ENCODE data around the gene CCDC78. TPM values are rescaled to one million over a fixed set of nuclear protein-coding genes. Genes with fewer than 3 reads are reported as not detected.
"Not testable (repeated sequence)": the region's sequence is repeated elsewhere in the genome, so short reads cannot be mapped to it uniquely, and the experiment has no call there.

The CCDC78 gene
- total RNA-seq, 1 donor from 2014 or later = 0.16 TPM

DNA sequence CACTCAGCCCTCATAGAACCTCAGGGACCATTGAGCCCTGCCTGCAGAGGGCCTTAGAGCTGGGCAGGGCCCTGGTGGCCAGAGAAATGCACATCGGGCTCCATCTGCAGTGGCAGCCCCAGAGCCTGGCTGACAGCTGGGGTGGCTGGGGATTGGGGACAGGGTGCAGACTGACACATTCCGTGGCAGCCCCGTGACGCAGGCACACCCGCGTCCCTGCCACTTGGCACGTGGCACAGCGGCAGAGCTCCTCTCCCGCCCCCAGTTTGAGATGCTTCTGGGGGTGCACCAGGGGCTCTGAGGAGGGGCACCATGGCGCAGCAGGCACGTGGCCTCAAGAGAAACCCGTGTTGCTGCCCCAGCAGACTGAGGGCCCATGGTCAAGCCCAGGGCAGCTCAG, 22.8 kb downstream of the CCDC78 start:
- DNase-seq (ENCODE audit: low spot score) = no peak
- intact Hi-C loops (cut with DNase I) = no loop called here

DNA sequence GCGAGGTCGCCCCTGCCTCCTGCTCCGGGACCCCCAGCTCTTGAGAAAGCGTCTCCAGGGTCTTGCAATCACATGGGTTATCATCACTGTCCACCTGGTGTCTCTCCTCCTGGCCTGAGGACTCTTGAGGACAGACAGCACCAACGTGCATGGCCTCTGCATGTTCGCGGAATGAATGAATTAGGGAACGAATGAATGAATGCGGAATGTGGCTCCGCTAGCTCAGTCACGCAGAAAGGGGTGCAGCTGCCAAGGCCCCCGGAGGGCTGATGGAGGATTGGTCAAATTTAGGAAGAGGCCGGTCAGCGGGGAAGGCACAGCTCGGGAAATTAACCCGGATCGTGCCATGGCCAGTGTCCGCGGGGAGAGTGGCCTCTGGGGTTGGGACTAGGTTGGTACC, 23.9 kb downstream of the CCDC78 start:
- intact Hi-C loops (cut with DNase I) = no loop called here
- DNase-seq (ENCODE audit: low spot score) = no peak

DNA sequence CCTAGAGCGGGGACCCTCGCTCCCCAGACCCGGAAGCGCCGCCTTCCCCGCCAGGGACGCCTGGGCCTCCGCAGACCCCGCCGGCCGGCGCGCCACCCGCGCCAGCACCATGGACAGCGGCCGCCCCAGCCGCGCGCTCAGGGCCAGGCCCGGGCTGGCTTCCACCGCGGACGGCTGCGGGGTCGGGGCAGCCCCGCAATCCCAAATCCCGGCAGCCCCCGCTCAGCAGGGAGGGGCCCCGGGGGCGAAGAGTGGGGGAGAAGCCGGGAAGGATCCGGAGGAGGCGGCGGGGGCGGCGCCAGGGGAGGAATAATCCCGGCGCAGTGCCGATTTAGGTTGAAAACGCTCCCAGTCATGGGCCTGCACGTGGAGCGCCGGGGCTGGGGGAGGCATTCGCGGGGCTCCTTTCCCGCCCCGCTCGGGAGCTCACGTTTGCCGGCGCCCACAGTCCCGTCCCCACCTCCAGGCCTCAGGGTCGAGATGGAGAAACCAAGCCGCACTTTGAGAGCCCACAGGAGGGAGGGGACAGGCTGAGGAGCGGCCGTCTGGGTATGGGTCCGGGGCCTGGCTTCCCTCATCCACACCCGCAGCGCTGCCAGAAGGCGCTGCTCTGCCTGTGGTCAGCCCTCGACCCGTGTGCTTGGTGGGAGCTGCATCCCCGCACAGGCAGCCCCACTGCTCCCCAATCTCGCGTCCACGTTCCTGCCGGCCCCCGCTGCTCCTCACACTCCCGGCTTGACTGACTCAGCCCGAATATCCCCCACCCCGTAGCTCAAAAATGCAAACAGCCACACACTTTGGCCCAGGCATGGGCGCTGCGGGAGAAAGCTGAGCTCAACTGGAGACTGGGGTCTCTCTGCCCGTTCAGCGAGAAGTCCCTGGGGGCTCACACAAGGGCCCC, 25.3 kb downstream of the CCDC78 start:
- no peak for DNase-seq (ENCODE audit: low spot score)
- intact Hi-C loops (cut with DNase I) = no loop called here

DNA sequence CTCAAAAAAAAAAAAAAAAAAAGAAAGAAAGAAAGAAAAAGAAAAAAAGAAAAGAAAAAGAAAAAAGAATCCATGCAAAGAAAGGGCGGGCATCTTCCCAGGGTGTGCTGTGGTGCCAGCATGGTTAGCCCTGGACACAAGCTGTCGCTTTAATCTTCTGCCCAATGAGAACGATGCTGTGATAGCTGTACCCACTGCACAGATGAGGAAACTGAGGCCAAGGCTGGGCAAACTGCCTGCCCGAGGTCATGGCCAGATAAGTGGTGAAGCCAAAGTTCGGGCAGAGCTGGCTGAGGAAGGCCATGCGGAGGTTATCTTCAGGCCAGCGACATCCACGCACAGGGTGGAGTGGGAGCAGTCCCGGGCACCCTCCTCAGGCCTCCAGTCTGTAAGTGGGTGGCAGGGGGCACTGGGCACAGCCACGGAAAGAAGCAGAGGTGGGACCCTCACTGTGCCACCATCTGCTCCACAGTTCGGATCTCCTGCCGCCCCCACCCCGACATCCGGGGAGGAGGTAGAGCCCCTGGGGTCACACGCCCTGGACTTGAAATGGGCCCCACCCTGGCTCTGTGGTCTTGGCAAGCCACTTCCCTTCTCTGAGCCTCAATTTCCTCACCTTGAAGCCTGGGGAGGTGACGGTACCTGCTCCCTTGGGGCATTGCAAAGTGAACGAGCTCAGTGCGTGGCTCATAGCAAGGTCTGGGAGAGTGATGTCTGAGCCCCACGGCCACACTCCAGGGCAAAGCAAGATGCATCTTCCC, 27.2 kb downstream of the CCDC78 start:
- intact Hi-C loops (cut with DNase I) = no loop called here
- no peak for DNase-seq (ENCODE audit: low spot score)

GRCh38 chr16:695355-696089, 30.7 kb downstream of the CCDC78 start:
- DNase-seq (ENCODE audit: low spot score) = no peak
- intact Hi-C loops (cut with DNase I) = no loop called here

DNA sequence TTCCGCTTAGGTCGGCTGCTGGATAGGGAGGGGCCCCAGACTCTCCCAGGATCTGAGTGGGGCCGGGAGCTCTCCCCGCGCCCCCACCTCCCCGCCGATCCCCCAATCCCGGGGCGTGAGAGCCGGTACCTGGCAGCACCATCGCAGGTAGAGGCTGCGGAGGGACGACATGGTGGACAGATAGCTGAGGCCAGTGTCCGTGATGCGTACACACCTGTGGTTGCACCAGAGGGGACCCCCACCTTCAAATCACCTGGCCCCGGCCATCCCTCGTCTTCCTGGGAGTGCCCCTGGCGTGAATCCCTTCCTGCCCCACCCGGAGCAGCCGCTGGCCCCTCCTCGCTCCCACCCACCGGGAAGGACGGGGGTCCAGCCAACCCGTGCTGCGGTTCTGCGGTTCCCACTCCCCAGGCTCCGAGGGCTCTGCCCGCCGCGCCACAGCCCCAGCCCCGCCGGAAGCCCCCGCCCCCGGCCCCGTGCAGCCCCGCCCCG, 31.3 kb downstream of the CCDC78 start:
- no peak for DNase-seq (ENCODE audit: low spot score)
- intact Hi-C loops (cut with DNase I) = no loop called here

GRCh38 chr16:694187-694862, 31.9 kb downstream of the CCDC78 start:
- DNase-seq (ENCODE audit: low spot score) = no peak
- intact Hi-C loops (cut with DNase I) = no loop called here

DNA sequence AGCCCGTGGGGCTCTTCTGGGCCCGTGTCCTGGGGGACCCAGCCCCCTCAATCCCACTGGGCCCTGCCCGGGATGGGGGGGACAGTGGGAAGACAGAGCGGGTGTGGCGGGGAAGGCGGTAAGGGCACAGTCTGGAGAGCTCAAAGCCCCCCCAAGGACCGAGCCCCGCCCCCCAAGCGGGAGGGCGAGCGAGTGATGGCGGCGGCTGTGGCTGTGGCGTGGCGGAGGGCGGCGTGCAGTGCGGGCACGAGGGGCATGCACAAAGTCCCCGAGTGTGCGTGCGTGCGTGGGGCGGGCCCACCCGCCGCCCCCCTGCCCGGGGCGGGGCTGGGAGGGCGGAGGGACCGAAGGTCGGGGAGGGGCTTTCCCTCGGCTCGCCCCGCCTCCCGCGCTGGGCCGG, 32.5 kb downstream of the CCDC78 start:
- DNase-seq (ENCODE audit: low spot score) = no peak
- intact Hi-C loops (cut with DNase I) = no loop called here

DNA sequence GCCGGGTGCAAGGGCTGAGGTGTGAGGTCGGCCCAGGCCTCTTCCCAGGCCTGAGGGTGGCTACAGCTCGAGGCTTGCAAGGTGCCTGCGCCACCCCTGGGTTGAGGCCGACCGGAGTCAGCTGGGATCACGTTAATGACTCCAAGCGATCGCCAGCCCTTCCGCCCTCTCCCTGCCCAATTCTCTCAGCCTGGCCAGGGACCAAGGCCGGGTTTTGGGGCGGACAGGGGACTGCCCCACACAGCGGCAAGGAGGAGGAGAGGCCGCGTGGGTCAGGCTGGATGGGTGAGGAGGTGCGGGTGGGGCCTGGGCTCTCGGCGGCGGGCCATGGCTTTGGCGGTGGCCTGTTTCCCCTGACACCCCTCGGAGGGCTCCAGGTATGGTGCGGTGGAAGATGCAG, 32.9 kb downstream of the CCDC78 start:
- DNase-seq (ENCODE audit: low spot score) = no peak
- intact Hi-C loops (cut with DNase I) = no loop called here

DNA sequence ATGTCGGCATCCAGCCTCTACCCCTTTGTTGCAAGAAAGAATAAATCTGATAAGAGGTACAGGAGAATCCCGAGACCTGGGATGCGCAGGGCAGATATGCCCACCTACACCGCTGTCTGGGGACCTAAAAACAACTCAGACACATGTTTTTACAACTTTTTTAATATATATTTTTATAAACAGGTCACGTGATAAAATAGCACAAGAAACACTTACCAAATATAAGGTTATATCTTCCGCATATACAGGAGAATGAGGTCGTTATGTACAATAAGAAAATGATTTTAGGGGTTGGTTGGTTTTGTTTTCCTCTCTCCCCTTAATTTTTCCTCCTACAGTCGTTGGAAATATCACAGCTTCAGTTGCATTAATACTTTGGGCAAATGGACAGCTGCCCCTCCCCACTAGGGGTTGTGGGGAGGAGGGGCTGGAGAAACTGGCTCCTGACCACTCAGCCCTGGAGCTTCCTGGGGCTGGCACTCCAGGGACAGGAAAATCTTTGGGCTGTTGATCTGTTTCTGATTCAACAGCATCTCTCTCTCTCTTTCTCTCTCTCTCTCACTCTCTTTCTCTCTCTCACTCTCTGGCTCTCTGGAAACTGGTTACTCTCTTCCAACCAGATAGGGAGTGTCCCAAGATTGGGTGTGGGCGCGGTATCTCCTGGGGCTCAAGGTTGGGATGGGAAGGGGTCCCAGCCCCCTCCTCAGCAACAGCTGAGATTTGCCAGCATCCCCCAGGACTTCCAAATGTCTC, 33.7 kb downstream of the CCDC78 start:
- no peak for DNase-seq (ENCODE audit: low spot score)
- intact Hi-C loops (cut with DNase I) = no loop called here

DNA sequence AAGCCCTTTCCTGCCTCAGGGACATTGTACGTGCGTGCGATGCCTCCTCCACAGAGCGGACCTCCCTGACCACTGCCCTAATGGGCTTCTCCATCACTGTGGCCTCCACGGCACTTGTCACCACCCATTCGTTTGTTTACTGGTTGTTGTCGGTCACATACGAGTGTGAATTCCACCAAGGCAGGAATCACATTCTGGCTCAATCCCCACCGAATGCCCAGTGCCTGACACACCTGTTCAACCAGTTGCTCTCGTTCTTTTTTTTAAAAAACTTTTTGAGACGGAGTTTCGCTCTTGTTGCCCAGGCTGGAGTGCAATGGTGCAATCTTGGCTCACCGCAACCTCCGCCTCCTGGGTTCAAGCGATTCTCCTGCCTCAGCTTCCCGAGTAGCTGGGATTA, 35.0 kb downstream of the CCDC78 start:
- intact Hi-C loops (cut with DNase I); DNase-seq (ENCODE audit: low spot score): not testable (repeated sequence)

DNA sequence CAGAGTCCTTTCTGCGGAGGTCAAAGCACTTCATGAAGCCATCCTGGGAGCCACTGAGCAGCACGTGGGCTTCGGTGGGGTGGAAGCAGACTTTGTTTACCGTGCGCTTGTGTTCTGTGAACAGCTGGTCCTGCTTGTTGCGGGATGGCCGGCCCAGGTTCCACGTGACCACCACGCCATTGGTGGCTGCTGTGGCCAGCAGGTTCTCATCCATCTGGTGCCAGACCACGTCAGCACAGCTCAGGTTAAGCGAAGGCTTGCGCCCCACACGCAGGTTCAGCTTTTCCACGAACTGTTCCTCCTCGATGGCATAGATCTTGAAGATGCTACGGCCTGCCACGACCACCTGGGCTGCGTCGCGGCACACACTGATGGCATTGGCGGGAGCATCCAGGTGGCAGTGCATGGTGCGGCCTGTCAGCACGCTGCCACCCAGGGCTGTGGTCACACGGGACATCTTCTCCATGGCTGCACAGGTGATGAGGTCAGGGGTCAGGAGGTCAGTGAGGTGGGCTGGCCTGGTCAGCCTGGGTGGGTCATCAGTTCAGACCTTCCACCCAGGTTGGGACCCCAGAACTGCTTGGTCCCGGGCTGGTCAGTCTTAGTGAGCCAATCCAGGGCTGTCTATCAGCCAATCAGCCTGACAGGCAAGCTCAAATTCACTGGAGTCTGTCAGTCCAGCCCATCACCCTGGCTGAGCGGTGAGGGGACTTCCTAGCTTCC, 36.9 kb downstream of the CCDC78 start:
- intact Hi-C loops (cut with DNase I) = no loop called here
- DNase-seq (ENCODE audit: low spot score) = no peak

- no peak for DNase-seq (ENCODE audit: low spot score)
- intact Hi-C loops (cut with DNase I) = no loop called here
Observed at GRCh38 chr16:687499-687898, 38.7 kb downstream of the CCDC78 start.

GRCh38 chr16:686459-687260, 39.6 kb downstream of the CCDC78 start:
- DNase-seq (ENCODE audit: low spot score) = no peak
- intact Hi-C loops (cut with DNase I) = no loop called here

GRCh38 chr16:685967-686366, 40.3 kb downstream of the CCDC78 start:
- no peak for DNase-seq (ENCODE audit: low spot score)
- intact Hi-C loops (cut with DNase I) = no loop called here

GRCh38 chr16:684961-685696, 41.1 kb downstream of the CCDC78 start:
- intact Hi-C loops (cut with DNase I) = no loop called here
- DNase-seq (ENCODE audit: low spot score) = no peak

Measured in cardiac septum (tissue), 1 donor.